Kidney (tissue), 14 donors: ENCODE results near the gene CNFN. TPM values are rescaled to one million over a fixed set of nuclear protein-coding genes. Genes with fewer than 3 reads are reported as not detected.

Source experiments
- DNase-seq, 5 donors: peaks; one replicate each; pipeline ENCODE4 v3.0.0-alpha.2; 2013 to 2020
- FAIRE-seq: peaks from 2 replicates; lab custom pipeline; 2012; peaks lifted over from hg19 to GRCh38; lab: Jason Lieb, UNC
- H3K27ac ChIP-seq, 2 donors: one replicate each; pipeline ENCODE4 v1.7.0; 2013; ENCODE audit warnings: low read depth in 2 of 2, low read length in 2 of 2, inconsistent platforms in 1 of 2
- H3K27me3 ChIP-seq: one replicate; pipeline ENCODE4 v1.7.1; 2013; ENCODE audit warnings: low read length, inconsistent platforms; ENCODE audit not compliant: control insufficient read depth, insufficient read depth
- H3K36me3 ChIP-seq, 3 donors: one replicate each; pipeline versions ENCODE4 v1.7.0 to v1.7.1; 2013; ENCODE audit warnings: low read length in 3 of 3, control low read depth in 1 of 3, inconsistent platforms in 1 of 3; ENCODE audit not compliant: insufficient read depth in 3 of 3, control insufficient read depth in 2 of 3
- H3K4me1 ChIP-seq, 3 donors: one replicate each; pipeline versions ENCODE4 v1.7.0 to v1.7.1; 2013; ENCODE audit warnings: low read length in 3 of 3, inconsistent platforms in 1 of 3, low read depth in 1 of 3; ENCODE audit not compliant: control insufficient read depth in 2 of 3, insufficient read depth in 2 of 3
- H3K4me3 ChIP-seq, 3 donors: one replicate each; pipeline versions ENCODE4 v1.7.0 to v1.8.1; 2013; ENCODE audit warnings: low read length in 3 of 3, control low read depth in 1 of 3, inconsistent platforms in 1 of 3
- H3K9ac ChIP-seq, 3 donors: one replicate each; pipeline versions ENCODE4 v1.7.0 to v1.7.1; 2013; ENCODE audit warnings: low read length in 3 of 3, control low read depth in 1 of 3, inconsistent platforms in 1 of 3
- H3K9me3 ChIP-seq, 3 donors: one replicate each; pipeline versions ENCODE4 v1.7.0 to v1.7.1; 2013; ENCODE audit warnings: low read length in 3 of 3, control low read depth in 1 of 3, inconsistent platforms in 1 of 3; ENCODE audit not compliant: control insufficient read depth in 2 of 3, insufficient read depth in 1 of 3
- intact Hi-C: fragments of 100-400 bp; cut with DNase I; formaldehyde crosslinking; loops from one replicate; pipeline ENCODE4 v1.11.1; 2022
- polyA plus RNA-seq: library from polyadenylated mRNA; stranded (reverse); fragments of 350-450 nt; fragmentation: Illumina TruSeq; extraction: RNeasy Lipid Tissue Mini Kit (QIAGEN cat#74804); gene quantifications from one replicate; pipeline ENCODE4 v1.2.3, GENCODE V29; 2014; ENCODE audit warnings: low read depth, low replicate concordance; ENCODE audit not compliant: insufficient read depth
- total RNA-seq: library from RNA; stranded (reverse); fragmentation: NEBNext Ultra II Directional; extraction: Animal tissue kit (Norgen Biotek cat#: 25700); gene quantifications from one replicate; pipeline ENCODE4 v1.2.1, GENCODE V29; 2021
- TF ChIP-seq, protein P1 (sequence below): IDR thresholded peaks from 3 replicates; pipeline ENCODE4 v1.5.1; 2012; ENCODE audit warnings: mild to moderate bottlenecking, moderate library complexity, borderline replicate concordance; ENCODE audit not compliant: insufficient read depth; ENCODE audit errors: extremely low read depth
- donor health status: control.
- donor health status: control.
- donor health status: control.
- donor health status: control.
- donor health status: control.
- donor health status: DM: yes; HTN: yes; CAD: no.
- donor health status: Normal renal cell carcinoma (clear cell type).

CNFN gene
- total and polyA plus RNA-seq, 2 donors from 2014 or later, result 2.2 to 4.9 TPM

DNA sequence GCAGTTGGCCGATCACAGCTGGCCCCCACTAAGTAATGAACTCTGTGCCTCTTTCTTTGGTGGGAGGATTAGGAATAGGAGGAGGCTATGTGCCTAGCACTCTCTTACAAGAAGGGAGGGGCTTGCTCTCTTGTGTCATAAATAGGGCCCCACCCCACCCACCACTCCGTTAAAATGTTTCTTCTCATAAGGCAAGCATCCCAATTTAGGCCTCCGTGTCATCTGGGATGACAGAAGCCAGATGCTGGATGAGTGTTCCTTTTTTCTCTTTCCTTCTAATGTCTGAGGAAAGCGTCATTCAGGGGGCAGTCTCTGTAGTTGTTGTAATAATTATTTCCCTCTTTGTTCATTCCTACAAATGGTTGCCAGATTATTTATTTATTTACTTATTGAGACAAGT lies 37.2 kb upstream of the CNFN start, which contains the start of gene LIPE:
Gene LIPE (minus strand): TSS at position 76 of the 400 bp plus-strand sequence. CDS start 239 bp downstream, outside the sequence.
- no peak within 1 kb of the TSS for H3K4me3 ChIP-seq
- TF ChIP-seq, protein P1, sequence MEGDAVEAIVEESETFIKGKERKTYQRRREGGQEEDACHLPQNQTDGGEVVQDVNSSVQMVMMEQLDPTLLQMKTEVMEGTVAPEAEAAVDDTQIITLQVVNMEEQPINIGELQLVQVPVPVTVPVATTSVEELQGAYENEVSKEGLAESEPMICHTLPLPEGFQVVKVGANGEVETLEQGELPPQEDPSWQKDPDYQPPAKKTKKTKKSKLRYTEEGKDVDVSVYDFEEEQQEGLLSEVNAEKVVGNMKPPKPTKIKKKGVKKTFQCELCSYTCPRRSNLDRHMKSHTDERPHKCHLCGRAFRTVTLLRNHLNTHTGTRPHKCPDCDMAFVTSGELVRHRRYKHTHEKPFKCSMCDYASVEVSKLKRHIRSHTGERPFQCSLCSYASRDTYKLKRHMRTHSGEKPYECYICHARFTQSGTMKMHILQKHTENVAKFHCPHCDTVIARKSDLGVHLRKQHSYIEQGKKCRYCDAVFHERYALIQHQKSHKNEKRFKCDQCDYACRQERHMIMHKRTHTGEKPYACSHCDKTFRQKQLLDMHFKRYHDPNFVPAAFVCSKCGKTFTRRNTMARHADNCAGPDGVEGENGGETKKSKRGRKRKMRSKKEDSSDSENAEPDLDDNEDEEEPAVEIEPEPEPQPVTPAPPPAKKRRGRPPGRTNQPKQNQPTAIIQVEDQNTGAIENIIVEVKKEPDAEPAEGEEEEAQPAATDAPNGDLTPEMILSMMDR, result no peak
- DNase-seq, result peak in 2 of 5 donors; percentile 48 to 94
- peaks cover 0 to 12% (median 6%) of the 10 kb centered on the region in 3 donors for H3K4me1 ChIP-seq
- no peak for FAIRE-seq
- intact Hi-C loops, result no loop called here
- H3K9ac ChIP-seq, result no peak within 1 kb of the TSS
- H3K36me3 ChIP-seq, result no peaks in the 10 kb centered on the region
- no peak within 1 kb of the TSS for H3K27ac ChIP-seq
- H3K27me3 ChIP-seq, result no peaks in the 10 kb centered on the region
- H3K9me3 ChIP-seq, result no peaks in the 10 kb centered on the region

DNA sequence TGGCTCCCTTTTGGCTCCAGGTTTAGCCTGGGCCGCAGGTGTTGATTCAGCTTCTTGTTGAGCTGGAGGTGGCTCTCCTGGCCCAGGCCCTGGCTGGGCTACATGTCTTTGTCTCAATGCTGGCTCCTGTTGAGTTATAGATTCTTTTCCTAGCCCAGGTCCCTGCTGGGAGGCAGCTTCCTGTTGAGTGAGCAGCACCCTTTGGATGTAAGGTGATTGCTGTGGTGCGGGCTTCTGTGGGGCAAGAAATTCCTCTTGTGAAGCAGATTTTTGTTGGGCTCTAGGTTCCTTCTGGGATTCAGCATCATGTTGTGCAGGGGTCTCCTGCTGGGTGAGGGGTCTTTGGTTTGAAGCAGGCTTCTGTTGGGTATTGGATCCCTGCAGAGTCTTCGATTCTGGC lies 36.5 kb upstream of the CNFN start:
- Histone ChIP-seq H3K4me3 (no peak overlapping the region), H3K9me3 (no peaks in the 10 kb centered on the region), H3K9ac (no peak overlapping the region), H3K27ac (no peak overlapping the region), H3K36me3 (no peaks in the 10 kb centered on the region), H3K4me1 (peaks cover 0 to 14% (median 8%) of the 10 kb centered on the region in 3 donors), H3K27me3 (no peaks in the 10 kb centered on the region)
- DNase-seq (no peak), FAIRE-seq (no peak)
- TF ChIP-seq, protein P1, result no peak
- intact Hi-C loops, result no loop called here

DNA sequence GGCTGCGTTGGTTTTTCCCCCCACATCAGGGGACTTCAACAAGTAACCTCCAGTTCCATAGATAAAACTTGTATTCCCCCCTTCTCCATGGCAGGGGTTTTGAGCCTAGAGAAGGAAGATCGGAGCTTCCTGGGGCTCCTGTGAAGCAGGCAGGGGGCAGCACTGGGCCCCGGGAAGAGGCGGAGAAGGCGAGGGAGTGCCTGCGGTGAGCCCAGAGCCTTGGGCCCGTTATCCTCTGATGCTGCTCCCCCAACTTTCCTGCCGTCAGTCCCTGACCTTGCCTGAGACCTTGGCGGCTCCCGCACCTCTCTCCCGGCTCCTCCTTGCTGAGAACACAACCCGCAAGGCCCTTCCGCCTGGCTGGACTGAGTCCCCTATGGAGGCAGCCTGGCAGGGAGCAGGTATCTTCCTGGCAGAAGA lies 34.6 kb upstream of the CNFN start:
- H3K36me3 ChIP-seq, result no peaks in the 10 kb centered on the region
- peaks cover 0 to 14% (median 8%) of the 10 kb centered on the region in 3 donors for H3K4me1 ChIP-seq
- no peaks in the 10 kb centered on the region for H3K27me3 ChIP-seq
- H3K27ac ChIP-seq, result peak overlapping the region in 1 of 2 donors; percentile 67
- H3K9me3 ChIP-seq, result no peaks in the 10 kb centered on the region
- no peak overlapping the region for H3K9ac ChIP-seq
- TF ChIP-seq, protein P1, result no peak
- intact Hi-C loops, result no loop called here
- DNase-seq, result peak in 1 of 5 donors; percentile 60
- FAIRE-seq, result no peak
- H3K4me3 ChIP-seq, result no peak overlapping the region

DNA sequence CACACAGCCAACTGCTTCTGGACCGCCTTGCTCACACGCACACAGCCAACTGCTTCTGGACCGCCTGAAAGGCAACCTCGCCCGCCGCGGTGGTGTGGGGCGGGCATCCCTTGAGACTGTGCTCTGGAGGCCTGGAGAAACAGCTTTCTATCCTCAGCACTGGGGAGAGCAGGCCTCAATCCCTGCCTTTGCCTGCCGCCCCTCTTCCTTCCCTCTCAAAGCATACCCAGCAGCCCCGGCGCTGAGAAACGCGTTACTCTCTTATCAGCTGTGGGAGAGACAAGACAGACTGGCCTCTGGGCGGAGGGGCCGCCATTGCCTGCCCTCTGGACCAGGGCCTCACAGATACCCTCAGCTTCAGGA lies 34.2 kb upstream of the CNFN start:
- no peaks in the 10 kb centered on the region for H3K9me3 ChIP-seq
- H3K4me1 ChIP-seq, result peaks cover 0 to 14% (median 8%) of the 10 kb centered on the region in 3 donors
- no peaks in the 10 kb centered on the region for H3K36me3 ChIP-seq
- FAIRE-seq (no peak), DNase-seq (no peak)
- H3K9ac ChIP-seq, result no peak overlapping the region
- H3K4me3 ChIP-seq, result peak overlapping the region in 1 of 3 donors; percentile 70
- no peaks in the 10 kb centered on the region for H3K27me3 ChIP-seq
- intact Hi-C loops, result no loop called here
- TF ChIP-seq, protein P1, result no peak
- H3K27ac ChIP-seq, result peak overlapping the region in 1 of 2 donors; percentile 67
